Keratinocyte (primary cell): ENCODE data around the gene ZBTB34.

Experiments used
- EZH2 ChIP-seq: IDR thresholded peaks from one replicate; pipeline ENCODE4 v1.6.1; 2012; ENCODE audit warnings: inconsistent platforms, mild to moderate bottlenecking, low read length, moderate library complexity
- TF ChIP-seq, protein P1 (sequence below), 3 experiments: IDR thresholded peaks in 1 of 3; conservative IDR thresholded peaks in 1 of 3; optimal IDR thresholded peaks in 1 of 3; 2 replicates in 2 of 3; 3 replicates in 1 of 3; pipeline versions ENCODE3 to v1.5.1; 2011; ENCODE audit warnings: low read length in 3 of 3, mild to moderate bottlenecking in 3 of 3, moderate library complexity in 2 of 3, control low read depth in 1 of 3, inconsistent platforms in 1 of 3; ENCODE audit not compliant: insufficient read depth in 2 of 3; ENCODE audit errors: extremely low read depth in 1 of 3

DNA sequence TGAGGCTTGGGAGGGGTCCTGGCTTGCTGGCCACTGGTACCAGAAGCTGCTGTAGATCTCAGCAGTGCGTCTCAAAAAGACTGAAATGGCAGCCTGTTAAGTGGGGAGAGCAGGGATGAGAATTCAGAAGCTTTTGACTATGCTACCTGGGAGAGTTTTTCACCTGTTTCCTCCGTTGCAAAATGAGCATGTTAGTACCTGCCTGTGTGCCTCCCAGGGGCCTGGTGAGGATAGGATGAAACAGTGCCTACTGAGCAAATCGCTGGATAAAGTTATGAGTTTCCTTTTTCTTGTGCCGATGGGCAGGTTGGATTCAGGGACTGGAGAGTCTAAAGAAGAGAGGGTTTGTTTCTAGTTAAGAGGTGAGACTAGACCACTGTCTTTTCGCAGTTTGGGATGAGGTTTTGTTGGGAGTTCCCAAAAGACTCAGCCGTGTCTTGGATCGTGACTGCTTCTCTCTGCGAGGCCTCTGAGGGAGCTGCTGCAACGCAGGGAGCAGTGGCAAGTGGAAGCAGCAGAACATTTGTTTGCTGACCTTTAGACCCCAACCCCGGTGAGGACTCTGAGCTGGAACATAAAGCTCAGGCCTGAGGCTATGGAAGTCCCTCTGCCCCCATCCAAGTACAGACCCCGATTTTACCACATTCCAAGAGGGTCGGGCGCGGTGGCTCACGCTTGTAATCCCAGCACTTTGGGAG, 55.6 kb downstream of the ZBTB34 start:
- TF ChIP-seq, protein P1, sequence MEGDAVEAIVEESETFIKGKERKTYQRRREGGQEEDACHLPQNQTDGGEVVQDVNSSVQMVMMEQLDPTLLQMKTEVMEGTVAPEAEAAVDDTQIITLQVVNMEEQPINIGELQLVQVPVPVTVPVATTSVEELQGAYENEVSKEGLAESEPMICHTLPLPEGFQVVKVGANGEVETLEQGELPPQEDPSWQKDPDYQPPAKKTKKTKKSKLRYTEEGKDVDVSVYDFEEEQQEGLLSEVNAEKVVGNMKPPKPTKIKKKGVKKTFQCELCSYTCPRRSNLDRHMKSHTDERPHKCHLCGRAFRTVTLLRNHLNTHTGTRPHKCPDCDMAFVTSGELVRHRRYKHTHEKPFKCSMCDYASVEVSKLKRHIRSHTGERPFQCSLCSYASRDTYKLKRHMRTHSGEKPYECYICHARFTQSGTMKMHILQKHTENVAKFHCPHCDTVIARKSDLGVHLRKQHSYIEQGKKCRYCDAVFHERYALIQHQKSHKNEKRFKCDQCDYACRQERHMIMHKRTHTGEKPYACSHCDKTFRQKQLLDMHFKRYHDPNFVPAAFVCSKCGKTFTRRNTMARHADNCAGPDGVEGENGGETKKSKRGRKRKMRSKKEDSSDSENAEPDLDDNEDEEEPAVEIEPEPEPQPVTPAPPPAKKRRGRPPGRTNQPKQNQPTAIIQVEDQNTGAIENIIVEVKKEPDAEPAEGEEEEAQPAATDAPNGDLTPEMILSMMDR (optimal IDR thresholded peaks at IDR 0.05 in 1 of 3, IDR thresholded peaks at IDR 0.05 in 1 of 3, conservative IDR thresholded peaks at IDR 0.05 in 1 of 3; ENCODE audit: extremely low read depth in 1 of 3, insufficient read depth in 2 of 3, low read length in 3 of 3) = no peak
- no peak for TF ChIP-seq EZH2
